Stimulated activated CD8-positive, alpha-beta memory T cell treated with anti-CD3 and anti-CD28 coated beads, Interleukin-4, amount 100 ng/mL, for 4 hours (primary cell): ENCODE measurements around the gene GMDS.
"Not testable (repeated sequence)": the region's sequence is repeated elsewhere in the genome, so short reads cannot be mapped to it uniquely, and the experiment has no call there.

ENCODE experiments used
- DNase-seq, 2 donors: peaks; one replicate each; pipeline ENCODE4 v3.0.0-alpha.2; 2020; ENCODE audit warnings: low read depth in 2 of 2, low spot score in 1 of 2

Gene GMDS

DNA sequence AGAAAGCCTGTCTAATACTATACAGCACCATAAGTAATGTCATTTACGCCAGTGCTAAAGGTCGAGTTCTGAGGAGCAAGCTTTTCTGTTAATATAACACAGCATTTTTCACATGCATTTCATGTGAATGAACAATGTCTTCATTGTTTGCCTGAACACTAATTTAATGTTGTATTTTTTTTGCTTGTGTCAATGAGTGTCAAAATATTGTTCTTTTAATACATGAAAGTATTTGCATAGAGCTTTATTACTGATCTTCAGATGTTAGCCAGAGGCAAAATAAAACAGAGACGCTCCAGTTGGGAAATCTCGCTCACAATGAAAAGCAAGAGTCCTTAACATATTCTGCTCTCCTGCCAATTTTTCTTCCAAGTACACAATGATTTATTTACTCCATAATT, 483.9 kb downstream of the GMDS start:
- no peak for DNase-seq

DNA sequence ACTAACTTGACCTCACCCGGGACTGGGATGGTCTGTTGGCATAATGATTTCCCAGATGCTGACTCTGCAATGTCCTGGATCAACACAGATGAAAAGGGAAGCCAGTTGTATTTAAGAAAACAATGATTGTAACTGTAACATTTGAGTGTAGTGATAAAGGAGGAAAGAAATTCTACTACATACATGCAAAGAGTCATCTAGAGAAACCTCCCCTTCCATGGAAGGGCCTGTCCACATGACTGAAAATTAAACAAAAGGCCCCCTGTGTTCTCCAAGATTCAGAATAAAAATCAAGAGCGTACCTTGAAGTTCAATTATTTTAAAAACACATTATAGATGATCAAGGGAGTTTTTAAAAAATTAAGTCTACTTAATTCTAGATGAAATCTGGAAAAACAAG, 484.5 kb downstream of the GMDS start:
- no peak for DNase-seq

GRCh38 chr6:1759870-1760269, 485.5 kb downstream of the GMDS start:
- DNase-seq: no peak

DNA sequence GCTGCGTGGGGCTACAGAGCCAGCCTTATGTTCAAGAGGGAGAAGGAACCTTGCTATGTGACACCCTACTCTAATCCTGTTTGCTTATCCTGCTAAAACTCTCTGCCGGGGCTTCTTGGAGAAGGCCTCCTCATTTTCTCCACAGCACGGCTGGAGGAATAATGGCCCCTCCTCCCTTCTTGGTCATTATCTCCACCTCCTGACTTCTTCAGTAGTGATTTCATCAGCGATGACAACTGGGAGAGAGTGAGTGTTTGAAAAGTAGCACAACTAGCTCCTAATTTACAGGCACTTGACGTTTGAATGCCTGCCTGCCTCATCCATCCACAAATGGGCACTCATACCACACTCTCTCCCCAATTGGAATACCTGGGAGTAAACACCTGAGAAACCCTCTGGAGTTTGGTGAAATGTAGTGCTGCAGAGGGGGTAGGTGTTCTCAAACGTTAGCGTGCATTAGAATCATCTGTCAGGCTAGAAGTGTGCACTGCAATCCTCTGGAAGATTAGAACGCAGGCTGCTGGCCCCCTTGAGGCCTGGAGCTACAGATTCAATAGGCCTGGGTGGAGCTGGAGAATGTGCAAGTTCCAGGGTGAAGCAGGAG, 487.2 kb downstream of the GMDS start:
- no peak for DNase-seq

DNA sequence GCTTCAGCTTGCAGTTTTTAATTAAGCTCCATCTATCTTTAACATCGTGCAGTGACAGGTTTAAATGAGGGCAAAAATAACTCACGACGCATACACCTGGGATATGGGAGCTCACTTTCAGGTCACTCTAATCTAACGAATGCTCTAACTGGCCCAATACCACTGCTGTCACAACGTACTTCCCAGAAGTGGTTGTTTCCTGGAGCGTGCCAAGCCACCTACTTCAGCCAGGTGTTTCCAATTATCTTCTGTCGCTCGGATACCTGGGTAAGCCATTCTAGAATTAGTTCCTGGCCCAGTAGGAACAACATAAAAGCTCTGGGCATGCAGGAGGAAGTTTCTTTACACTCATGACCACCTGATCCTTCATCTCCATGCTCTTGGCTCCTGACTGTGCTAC, 488.3 kb downstream of the GMDS start:
- DNase-seq: no peak

DNA sequence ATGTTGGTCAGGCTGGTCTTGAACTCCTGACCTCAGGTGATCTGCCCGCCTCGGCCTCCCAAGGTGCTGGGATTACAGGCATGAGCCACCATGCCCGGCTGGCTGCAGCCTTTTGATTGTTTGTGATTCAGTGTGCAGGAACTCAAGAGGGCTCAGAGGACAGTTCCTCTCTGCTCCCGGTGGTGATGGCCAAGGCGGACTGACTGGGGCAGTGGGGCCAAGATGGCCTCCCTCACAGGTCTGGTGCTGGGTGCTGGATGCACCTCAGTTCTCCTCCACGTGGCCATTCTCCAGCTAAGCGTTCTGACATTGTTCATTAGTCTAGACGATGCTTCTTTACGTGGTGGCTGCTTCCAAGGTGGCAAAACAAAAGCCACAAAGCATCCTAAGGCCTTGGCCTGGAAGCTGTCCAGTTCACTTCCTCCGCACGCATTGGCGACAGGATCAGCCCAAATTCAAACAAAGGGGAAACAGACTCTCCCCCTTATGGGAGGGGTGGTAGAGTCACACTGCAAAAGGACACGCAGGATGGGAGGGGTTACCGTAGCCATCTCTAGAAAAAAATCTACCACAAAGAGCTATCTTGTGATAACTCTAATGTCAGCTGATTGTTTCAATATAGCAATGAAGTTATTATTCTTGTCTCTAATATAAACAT, 488.8 kb downstream of the GMDS start:
- DNase-seq: no peak

- not testable (repeated sequence) for DNase-seq
Measured at GRCh38 chr6:1751063-1751462, 494.3 kb downstream of the GMDS start.

- no peak for DNase-seq
Measured at GRCh38 chr6:1749041-1749440, 496.4 kb downstream of the GMDS start.

- DNase-seq: no peak
Measured at GRCh38 chr6:1747531-1747930, 497.9 kb downstream of the GMDS start.

DNA sequence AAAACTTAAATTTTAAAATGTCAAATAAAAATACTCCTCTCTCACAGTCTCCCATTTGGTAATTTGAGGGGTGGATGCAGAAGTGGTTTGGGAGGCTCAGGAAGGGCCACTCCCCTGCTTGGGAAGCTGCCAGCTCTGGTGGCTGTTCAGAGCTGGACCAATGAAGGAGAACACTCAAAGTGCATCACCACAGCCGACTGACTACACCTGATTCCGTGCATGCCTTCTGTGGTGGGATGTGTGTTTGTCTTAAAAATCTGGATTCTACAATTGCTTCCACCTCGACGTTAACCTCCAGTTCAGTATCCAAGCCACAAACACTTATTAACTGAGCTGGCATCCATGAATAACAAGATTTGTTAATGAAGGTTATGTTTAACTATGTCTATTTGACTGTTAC, 498.4 kb downstream of the GMDS start:
- no peak for DNase-seq

DNA sequence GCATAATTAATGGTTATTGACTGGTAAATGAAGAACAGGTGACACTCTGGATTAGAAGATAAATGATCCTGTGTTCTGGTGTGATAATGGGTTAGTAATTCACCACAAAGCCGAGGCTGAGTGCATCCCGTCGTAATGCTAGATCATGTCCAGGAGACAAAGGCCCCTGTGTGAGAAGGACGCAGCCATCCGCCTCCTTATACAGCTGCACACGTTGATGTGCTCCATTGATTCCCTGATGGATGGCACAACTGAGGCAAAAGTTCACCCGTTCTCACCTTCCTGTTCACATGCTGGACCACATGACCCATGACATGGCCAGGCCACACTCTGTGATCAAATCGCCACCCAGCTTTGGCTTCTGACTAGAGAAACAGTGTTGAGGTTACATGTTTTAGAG, 499.6 kb downstream of the GMDS start:
- DNase-seq: no peak

DNA sequence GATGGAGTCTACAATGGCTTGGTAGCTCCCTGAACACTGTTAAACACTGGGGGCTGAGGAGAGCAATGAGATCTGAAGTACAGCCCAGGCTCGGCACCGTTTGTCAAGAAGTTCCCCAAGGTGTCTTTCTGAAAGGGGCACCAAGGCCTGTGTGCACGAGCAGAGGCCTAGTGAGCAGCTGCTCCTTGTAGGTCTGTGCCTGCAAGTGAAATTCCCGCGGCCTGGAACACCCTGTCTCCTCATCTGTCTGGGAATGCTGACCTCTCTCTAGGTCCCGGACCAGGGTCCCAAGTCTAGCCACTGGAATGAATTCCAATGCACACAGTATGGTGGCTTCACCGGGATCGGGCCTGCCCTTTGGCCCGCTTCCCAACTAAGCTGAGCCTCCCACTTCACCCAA, 500.9 kb downstream of the GMDS start:
- DNase-seq: no peak

- no peak for DNase-seq
Measured at GRCh38 chr6:1739680-1740079, 505.7 kb downstream of the GMDS start.

GRCh38 chr6:1739220-1739619, 506.2 kb downstream of the GMDS start:
- no peak for DNase-seq

- no peak for DNase-seq
Measured at GRCh38 chr6:1738558-1739081, 506.8 kb downstream of the GMDS start.

- no peak for DNase-seq
Measured at GRCh38 chr6:1737463-1738311, 507.7 kb downstream of the GMDS start.

GRCh38 chr6:1736346-1737105, 508.9 kb downstream of the GMDS start:
- no peak for DNase-seq

GRCh38 chr6:1735239-1735803, 510.1 kb downstream of the GMDS start:
- DNase-seq: no peak

DNA sequence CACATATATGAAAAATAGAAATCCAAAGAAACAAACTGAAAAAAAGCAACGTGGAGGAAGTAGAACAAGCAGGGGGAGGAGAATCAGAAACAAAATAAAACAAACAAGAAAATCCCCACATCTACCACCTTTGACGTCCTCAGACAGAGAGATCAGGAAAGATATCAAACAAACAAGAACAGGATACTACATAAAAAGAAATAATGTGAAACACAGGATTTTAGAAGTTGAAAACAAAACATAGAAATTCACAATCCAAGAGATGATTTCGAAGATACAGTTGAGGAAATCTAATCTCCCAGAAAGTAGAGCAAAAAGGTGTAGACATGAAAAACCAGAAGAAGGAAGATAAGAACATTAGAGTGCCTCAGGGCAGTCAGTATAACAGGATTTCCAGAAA, 514.5 kb downstream of the GMDS start:
- no peak for DNase-seq

DNA sequence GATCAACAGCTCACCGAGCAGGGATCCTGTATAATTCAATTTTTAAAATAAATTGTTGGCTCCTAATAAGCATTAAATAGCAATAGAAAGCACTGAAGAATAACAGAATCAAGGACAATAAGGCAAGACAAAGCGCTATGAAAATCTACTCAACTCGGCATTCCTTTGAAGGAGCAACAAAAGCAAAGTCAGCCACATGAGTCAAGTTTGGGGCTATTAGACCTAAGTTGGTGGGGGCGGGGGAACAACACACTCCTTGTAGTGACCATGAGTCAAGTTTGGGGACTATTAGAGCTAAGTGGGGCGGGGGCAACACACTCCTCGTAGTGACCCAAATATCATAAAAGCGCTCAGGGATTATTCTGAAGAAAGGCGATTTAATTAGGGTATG, 515.7 kb downstream of the GMDS start:
- no peak for DNase-seq

- DNase-seq: no peak
Measured at GRCh38 chr6:1729133-1729749, 516.2 kb downstream of the GMDS start.
